ENCODE data around the gene SMLR1. TPM values are rescaled to one million over a fixed set of nuclear protein-coding genes. Genes with fewer than 3 reads are reported as not detected.

Gene SMLR1
- total RNA-seq, 3 donors from 2014 or later: not detected

GRCh38 chr6:130870179-130870880, 43.1 kb downstream of the SMLR1 start:
- no peaks in the 10 kb centered on the region for H3K4me1 ChIP-seq
- H3K9me3 ChIP-seq: no peaks in the 10 kb centered on the region
- intact Hi-C loops (cut with DNase I; ENCODE audit: low total_unique reads): no loop called here
- no peak for DNase-seq (ENCODE audit: low spot score in 2 of 2)
- no peak overlapping the region for H3K4me3 ChIP-seq
- no peak for TF ChIP-seq POLR2AphosphoS5 (IDR thresholded peaks at IDR 0.05)
- TF ChIP-seq CTCF (IDR thresholded peaks at IDR 0.05): no peak
- no peak for TF ChIP-seq POLR2A (IDR thresholded peaks at IDR 0.05)
- H3K27me3 ChIP-seq: no peaks in the 10 kb centered on the region
- H3K27ac ChIP-seq: no peak overlapping the region
- no peaks in the 10 kb centered on the region for H3K36me3 ChIP-seq

GRCh38 chr6:130872250-130873095, 45.3 kb downstream of the SMLR1 start:
- intact Hi-C loops (cut with DNase I; ENCODE audit: low total_unique reads): no loop called here
- peak in 1 of 2 donors; percentile 65 for DNase-seq (ENCODE audit: low spot score in 2 of 2)
- no peak for TF ChIP-seq POLR2AphosphoS5 (IDR thresholded peaks at IDR 0.05)
- peak; percentile 41 to 64 (median 53) for TF ChIP-seq CTCF (IDR thresholded peaks at IDR 0.05)

GRCh38 chr6:130873746-130874145, 46.5 kb downstream of the SMLR1 start:
- intact Hi-C loops (cut with DNase I; ENCODE audit: low total_unique reads): no loop called here
- no peak for TF ChIP-seq POLR2A (IDR thresholded peaks at IDR 0.05)
- no peak for TF ChIP-seq CTCF (IDR thresholded peaks at IDR 0.05)
- TF ChIP-seq POLR2AphosphoS5 (IDR thresholded peaks at IDR 0.05): no peak
- no peak overlapping the region for H3K4me3 ChIP-seq
- H3K27ac ChIP-seq: no peak overlapping the region
- no peak for DNase-seq (ENCODE audit: low spot score in 2 of 2)
- H3K9me3 ChIP-seq: no peaks in the 10 kb centered on the region
- no peaks in the 10 kb centered on the region for H3K4me1 ChIP-seq
- no peaks in the 10 kb centered on the region for H3K27me3 ChIP-seq
- no peaks in the 10 kb centered on the region for H3K36me3 ChIP-seq

More at GRCh38 chr6:130872250-130873095, 45.3 kb downstream of the SMLR1 start:
- Histone ChIP-seq H3K4me3 (no peak overlapping the region), H3K9me3 (no peaks in the 10 kb centered on the region), H3K27ac (no peak overlapping the region), H3K36me3 (no peaks in the 10 kb centered on the region), H3K27me3 (no peaks in the 10 kb centered on the region), H3K4me1 (no peaks in the 10 kb centered on the region)

GRCh38 chr6:130879826-130880225, 52.6 kb downstream of the SMLR1 start:
- no peak overlapping the region for H3K4me3 ChIP-seq
- no peak for DNase-seq (ENCODE audit: low spot score in 2 of 2)
- H3K27ac ChIP-seq: no peak overlapping the region
- H3K4me1 ChIP-seq: no peaks in the 10 kb centered on the region
- H3K27me3 ChIP-seq: no peaks in the 10 kb centered on the region
- no peaks in the 10 kb centered on the region for H3K9me3 ChIP-seq
- intact Hi-C loops (cut with DNase I; ENCODE audit: low total_unique reads): loop anchor here (5.0 kb wide), 1 partner anchor 232 kb away; no protein-coding TSS in a partner anchor
- H3K36me3 ChIP-seq: no peaks in the 10 kb centered on the region
- TF ChIP-seq POLR2AphosphoS5 (IDR thresholded peaks at IDR 0.05) (no peak), CTCF (IDR thresholded peaks at IDR 0.05) (no peak), POLR2A (IDR thresholded peaks at IDR 0.05) (no peak)

- Histone ChIP-seq H3K27me3 (no peaks in the 10 kb centered on the region), H3K27ac (no peak overlapping the region), H3K4me1 (no peaks in the 10 kb centered on the region), H3K36me3 (no peaks in the 10 kb centered on the region), H3K9me3 (no peaks in the 10 kb centered on the region), H3K4me3 (no peak overlapping the region)
- no peak for TF ChIP-seq POLR2AphosphoS5 (IDR thresholded peaks at IDR 0.05)
- no peak for TF ChIP-seq POLR2A (IDR thresholded peaks at IDR 0.05)
- TF ChIP-seq CTCF (IDR thresholded peaks at IDR 0.05): no peak
- DNase-seq (ENCODE audit: low spot score in 2 of 2): no peak
- intact Hi-C loops (cut with DNase I; ENCODE audit: low total_unique reads): loop anchor here (5.0 kb wide), 1 partner anchor 230 kb away; no protein-coding TSS in a partner anchor
Observed at GRCh38 chr6:130882370-130882769, 55.2 kb downstream of the SMLR1 start.
